G401 (cell line): ENCODE results near the gene MEIOSIN. TPM values are rescaled to one million over a fixed set of nuclear protein-coding genes. Genes with fewer than 3 reads are reported as not detected.
A peak's percentile ranks its signal among the peaks of the same experiment; 100 is the strongest.
"Not testable (repeated sequence)": the region's sequence is repeated elsewhere in the genome, so short reads cannot be mapped to it uniquely, and the experiment has no call there.

Source experiments
- DNase-seq: peaks from one replicate; pipeline ENCODE4 v3.0.0-alpha.2; 2015; ENCODE audit warnings: low spot score
- in situ Hi-C: cut with HindIII; loops from 2 replicates; pipeline ENCODE4 v1.10.0; 2016; ENCODE audit warnings: low sequenced_read_pairs, mixed read lengths
- total RNA-seq: library from RNA; depleted of rRNA; stranded (reverse); fragments of >200 nt; shearing (Covaris generic); gene quantifications from 2 replicates; pipeline ENCODE4 v1.2.3, GENCODE V29; 2014

MEIOSIN gene
- total RNA-seq, 1 experiment from 2014 or later, result not detected

DNA sequence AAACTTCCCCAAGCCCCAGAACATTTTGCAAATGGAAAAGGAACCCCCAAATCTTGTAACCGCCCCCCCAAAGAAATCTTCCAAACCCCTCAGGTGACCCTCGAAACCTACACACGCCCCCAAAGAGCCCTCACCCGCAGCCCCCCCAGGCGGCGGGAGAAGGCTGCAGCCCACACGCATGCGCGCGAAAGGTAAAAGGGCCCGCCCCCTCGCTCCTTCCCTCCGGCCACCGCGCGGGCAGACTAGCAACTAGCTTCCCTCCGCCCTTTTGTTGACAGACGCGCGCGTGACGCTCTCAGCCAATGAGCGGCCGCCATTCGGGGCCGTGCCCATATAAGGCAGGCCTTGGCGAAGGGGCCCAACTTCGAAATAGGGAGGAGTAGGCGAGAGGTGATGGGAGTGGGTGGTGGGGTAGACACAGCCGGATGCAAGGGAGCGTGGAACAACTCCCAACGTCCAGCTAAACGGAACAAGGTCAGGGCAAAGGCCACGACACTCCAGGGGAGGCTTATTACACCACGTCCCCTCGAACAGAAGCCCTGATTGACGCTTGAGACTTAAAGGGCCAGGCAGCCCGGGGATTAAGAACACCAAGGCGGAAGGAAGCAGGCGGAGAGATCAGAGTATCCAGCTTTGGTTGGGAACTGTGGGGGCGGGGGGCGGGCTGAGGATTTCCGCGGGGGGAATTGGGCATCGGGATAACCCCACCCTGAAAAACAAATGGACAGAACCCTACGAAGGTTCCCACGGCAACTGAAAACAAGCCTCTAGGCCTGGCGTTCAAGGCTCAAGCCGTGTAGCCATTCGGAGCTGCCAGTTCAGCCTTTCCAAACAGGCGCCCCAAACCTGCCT is 15.9 kb upstream of the MEIOSIN start:
- in situ Hi-C loops, result no loop called here
- peak; percentile 99 for DNase-seq

DNA sequence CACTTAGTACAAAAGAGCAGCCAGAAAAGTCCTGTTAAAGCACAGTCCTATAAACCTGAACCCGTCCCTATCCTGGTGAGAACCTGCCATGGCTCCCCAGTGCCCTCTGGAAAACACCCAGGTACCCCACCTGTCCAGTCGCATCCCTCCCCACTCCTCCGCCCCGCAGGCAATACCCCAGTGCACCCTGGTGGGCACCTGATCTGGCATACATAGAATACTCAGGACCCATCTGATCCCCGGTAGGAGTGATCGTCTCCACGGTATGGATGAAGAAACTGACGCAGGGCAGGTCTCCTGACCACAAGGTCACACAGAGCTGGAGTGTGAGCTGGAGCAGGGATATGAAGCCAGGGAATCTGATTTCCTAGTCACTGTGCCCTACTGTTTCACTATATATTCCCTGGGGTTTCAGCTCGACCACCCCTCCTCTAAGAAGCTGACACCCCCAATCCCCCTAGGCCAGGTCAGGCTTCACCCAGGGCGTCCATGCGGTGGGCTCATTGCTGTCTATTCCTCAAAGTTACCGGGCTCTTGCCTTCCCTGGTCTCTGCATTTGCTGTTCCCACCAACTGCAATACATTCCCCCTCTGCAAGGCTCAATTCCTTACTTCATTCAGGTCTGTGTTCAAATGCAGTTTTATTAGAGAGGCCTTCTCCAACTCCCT is 15.1 kb upstream of the MEIOSIN start:
- in situ Hi-C loops, result no loop called here
- DNase-seq, result no peak

DNA sequence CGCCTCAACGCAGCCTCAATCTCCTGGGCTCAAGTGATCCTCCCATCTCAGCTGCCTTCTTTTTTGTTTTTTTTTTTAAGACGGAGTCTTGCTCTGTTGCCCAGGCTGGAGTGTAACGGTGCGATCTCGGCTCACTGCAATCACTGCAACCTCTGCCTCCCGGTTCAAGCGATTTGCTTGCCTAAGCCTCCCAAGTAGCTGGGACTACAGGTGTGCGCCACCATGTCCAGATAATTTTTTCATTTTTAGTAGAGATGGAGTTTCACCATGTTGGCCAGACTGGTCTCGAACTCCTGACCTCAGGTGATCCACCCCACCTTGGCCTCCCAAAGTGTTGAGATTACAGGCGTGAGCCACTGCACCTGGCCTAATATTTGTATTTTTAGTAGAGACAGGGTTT is 13.2 kb upstream of the MEIOSIN start:
- in situ Hi-C loops, DNase-seq: not testable (repeated sequence)

DNA sequence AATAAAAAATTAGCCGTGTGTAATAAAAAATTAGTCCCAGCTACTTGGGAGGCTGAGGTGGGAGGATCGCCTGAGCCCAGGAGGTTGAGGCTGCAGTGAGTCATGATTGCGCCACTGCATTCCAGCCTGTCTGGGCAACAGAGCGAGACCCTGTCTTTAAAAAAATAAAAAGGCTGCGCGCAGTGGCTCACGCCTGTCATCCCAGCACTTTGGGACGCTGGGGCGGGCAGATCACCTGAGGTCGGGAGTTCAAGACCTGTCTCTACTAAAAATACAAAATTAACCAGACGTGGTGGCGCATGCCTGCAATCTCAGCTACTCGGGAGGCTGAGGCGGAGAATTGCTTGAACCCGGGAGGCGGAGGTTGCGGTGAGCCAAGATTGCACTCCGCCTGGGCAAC is 4.6 kb upstream of the MEIOSIN start:
- in situ Hi-C loops, DNase-seq: not testable (repeated sequence)

DNA sequence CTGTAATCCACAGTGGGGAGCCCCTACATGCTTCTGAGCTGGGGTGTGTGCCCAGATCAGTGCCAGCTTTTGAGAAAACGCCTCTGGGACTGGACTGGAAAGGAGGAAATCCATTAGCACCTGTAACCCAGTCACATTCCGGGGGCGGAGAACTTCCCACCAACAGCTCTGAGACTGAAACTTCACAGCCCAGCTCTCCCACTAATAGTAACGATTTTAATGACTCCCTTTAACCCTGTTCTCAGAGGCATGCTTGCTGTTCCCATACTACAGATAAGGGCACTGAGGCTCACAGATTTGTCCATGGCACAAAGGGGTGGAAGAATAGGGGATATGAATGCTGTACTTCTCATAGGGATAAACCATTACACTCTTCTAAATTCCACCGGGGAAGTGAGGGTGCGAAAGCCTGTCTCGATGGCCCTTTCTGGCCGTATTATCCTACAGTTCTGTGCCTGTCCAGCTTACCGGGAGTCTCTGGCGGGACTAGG is 3.4 kb upstream of the MEIOSIN start:
- no peak for DNase-seq

GRCh38 chr19:45730368-45731288 is 2.6 kb upstream of the MEIOSIN start, which contains the start of gene FBXO46:
TSS of gene FBXO46 (minus strand) at chr19:45730896. CDS start at chr19:45713495, 17,401 bp downstream.
- in situ Hi-C loops, result no loop called here

More for the DNA sequence above, 3.4 kb upstream of the MEIOSIN start:
- in situ Hi-C loops, result no loop called here

GRCh38 chr19:45739498-45740439 is 6.5 kb downstream of the MEIOSIN start:
- in situ Hi-C loops, result no loop called here
- no peak for DNase-seq

More at GRCh38 chr19:45730368-45731288, 2.6 kb upstream of the MEIOSIN start, which contains the start of gene FBXO46:
- DNase-seq, result peak; percentile 96

DNA sequence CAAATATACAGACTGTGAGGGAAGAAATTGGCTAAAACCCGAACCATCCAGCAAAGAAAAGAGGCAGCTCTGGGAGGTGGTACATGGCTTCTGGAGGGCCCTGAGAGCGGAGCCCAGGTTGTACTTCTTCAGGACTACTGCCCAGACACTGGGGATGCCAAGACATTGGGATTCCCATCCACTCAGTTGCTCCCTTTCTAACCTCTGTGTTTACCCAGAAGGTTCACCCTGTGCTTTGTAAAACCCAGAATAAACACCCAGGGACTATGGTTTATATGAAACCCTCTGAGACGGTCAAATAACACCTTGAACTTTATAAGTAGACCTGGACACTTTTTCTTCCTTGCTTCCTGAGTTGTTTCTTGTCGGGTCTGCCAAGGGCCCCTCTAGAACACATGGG is 9.7 kb downstream of the MEIOSIN start:
- DNase-seq, result no peak
- in situ Hi-C loops, result no loop called here

DNA sequence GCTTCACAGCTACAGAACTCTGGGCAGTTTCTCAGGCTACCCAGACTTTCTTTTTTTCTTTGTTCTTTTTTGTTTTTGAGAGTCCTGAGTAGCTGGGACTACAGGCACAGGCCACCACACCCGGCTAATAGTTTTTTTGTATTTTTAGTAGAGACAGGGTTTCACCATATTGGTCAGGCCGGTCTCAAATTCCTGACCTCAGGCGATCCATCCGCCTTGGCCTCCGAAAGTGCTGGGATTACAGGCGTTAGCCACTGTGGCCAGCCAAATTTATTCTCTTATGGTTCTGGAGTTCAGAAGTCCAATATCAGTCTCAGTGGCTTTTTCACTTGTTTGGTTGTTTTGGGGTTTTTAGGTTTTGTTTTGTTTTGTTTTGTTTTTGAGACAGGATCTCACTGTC is 12.4 kb downstream of the MEIOSIN start:
- in situ Hi-C loops, result no loop called here
- no peak for DNase-seq

DNA sequence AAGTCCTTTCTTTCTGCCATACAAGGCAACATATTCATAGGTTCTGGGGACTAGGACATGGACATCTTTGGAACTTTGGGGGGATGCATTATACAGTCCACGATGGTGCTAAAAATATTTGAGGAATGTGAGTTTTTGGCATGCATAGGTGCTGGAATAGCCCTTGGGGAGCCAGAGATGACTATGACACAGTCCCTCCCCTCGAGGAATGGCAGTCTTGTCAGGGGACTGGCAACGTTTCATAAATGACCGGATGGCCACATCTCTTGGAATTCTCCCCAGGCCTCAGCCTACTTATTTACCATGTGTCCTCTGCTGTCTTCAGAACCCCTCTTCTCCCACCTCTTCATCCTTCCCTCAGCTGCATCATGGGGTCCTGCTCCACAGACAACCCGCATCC is 13.6 kb downstream of the MEIOSIN start:
- in situ Hi-C loops, result no loop called here
- no peak for DNase-seq

- DNase-seq, result no peak
- in situ Hi-C loops, result no loop called here
Observed at GRCh38 chr19:45747513-45747912, 14.3 kb downstream of the MEIOSIN start.

DNA sequence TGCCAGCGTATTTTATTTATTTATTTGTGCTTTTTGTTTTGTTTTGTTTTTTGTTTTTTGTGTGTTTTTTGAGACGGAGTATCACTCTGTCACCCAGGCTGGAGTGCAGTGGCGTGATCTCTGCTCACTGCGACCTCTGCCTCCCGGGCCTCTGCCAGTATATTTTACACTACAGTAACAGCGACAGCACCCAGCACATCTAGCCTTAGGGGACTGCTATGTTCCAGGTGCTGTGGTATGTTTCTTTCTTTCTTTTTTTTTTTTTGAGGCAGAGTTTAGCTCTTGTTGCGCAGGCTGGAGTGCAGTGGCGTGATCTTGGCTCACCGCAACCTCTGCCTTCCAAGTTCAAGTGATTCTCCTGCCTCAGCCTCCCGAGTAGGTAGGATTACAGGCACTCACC is 18.2 kb downstream of the MEIOSIN start:
- DNase-seq, in situ Hi-C loops: not testable (repeated sequence)

- no peak for DNase-seq
- in situ Hi-C loops, result no loop called here
Observed at GRCh38 chr19:45752639-45753038, 19.4 kb downstream of the MEIOSIN start.

GRCh38 chr19:45753548-45753947 is 20.3 kb downstream of the MEIOSIN start:
- in situ Hi-C loops, result no loop called here
- no peak for DNase-seq

- DNase-seq, result no peak
- in situ Hi-C loops, result no loop called here
Observed at GRCh38 chr19:45754323-45754722, 21.1 kb downstream of the MEIOSIN start.

- in situ Hi-C loops, result no loop called here
- no peak for DNase-seq
Observed at GRCh38 chr19:45757695-45758094, 24.5 kb downstream of the MEIOSIN start.

DNA sequence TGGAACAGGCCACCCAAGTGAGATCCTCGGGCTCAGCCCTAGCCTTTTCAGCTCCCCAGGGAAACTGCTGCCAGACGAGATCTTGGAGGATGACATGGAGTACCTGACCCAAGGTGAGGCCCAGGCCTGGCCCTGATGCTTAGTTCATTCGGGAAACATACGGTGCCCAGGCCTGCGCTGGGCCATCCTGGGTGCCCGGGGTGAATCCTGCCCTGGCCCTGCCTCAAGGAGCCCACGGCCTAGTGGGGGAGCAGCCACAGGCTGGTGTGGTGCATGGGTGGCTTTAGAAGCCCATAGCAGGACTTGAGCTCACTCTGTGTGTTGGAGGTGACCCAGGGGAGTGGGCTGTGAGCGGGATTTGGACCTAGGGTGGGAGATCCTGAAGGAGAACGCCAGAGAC is 25.7 kb downstream of the MEIOSIN start:
- in situ Hi-C loops, result no loop called here
- no peak for DNase-seq

DNA sequence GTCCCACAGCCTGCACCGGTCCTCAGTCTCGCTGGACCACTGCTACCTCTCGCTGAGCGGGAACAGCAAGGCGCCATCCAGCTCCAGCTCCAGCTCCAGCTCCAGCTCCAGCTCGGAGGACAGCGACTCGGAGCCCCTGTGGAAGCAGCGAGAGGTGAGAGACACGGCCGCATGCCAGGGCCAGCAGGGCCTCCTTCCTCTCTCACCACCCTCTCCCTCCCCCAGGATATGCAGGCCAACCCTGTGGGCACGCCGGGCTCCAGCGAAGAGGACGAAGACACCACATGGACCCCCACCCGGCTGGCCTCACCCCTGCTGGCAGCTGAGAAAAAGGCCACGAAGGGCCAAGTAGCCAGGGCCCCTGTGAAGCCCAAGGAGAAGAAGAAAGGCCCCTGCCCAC is 28.5 kb downstream of the MEIOSIN start:
- in situ Hi-C loops, result no loop called here
- no peak for DNase-seq
